HFFc6 (cell line): ENCODE results near the gene S1PR3. TPM values are rescaled to one million over a fixed set of nuclear protein-coding genes. Genes with fewer than 3 reads are reported as not detected.

Source experiments
- DNase-seq: peaks from one replicate; pipeline ENCODE4 v3.0.0-alpha.2; 2018
- H3K27ac Mint-ChIP-seq: 2 replicates; pipeline ENCODE4 v1.8.0; 2020; ENCODE audit warnings: mild to moderate bottlenecking, mixed read lengths
- H3K27me3 Mint-ChIP-seq: 2 replicates; pipeline ENCODE4 v1.8.0; 2021; ENCODE audit warnings: mild to moderate bottlenecking, moderate library complexity, mixed read lengths; ENCODE audit not compliant: insufficient read depth
- H3K36me3 Mint-ChIP-seq: 2 replicates; pipeline ENCODE4 v1.8.0; 2021; ENCODE audit warnings: low read depth, mixed read lengths
- H3K4me1 Mint-ChIP-seq: 2 replicates; pipeline ENCODE4 v1.8.0; 2020; ENCODE audit warnings: low read depth, mixed read lengths
- H3K4me3 Mint-ChIP-seq: 2 replicates; pipeline ENCODE4 v1.8.0; 2020; ENCODE audit warnings: mild to moderate bottlenecking, moderate library complexity, mixed read lengths
- H3K9me3 Mint-ChIP-seq: 2 replicates; pipeline ENCODE4 v1.8.0; 2020; ENCODE audit warnings: mild to moderate bottlenecking, mixed read lengths
- CTCF ChIP-seq: fragments of 200-600 bp; sonication (generic); IDR thresholded peaks from 2 replicates; pipeline ENCODE4 v1.5.0; 2021; ENCODE audit warnings: antibody characterized with exemption, mild to moderate bottlenecking
- total RNA-seq, 6 experiments: library from RNA; stranded (reverse); fragmentation: NEBNext Ultra II Directional; extraction: Animal tissue kit (Norgen Biotek cat#: 25700); gene quantifications; 2 replicates in 1 of 6; 3 replicates in 5 of 6; pipeline ENCODE4 v1.2.3, GENCODE V29; 2021

The S1PR3 gene
- total RNA-seq, 6 experiments from 2014 or later = 15.1 to 27.7 (median 23.9) TPM

DNA sequence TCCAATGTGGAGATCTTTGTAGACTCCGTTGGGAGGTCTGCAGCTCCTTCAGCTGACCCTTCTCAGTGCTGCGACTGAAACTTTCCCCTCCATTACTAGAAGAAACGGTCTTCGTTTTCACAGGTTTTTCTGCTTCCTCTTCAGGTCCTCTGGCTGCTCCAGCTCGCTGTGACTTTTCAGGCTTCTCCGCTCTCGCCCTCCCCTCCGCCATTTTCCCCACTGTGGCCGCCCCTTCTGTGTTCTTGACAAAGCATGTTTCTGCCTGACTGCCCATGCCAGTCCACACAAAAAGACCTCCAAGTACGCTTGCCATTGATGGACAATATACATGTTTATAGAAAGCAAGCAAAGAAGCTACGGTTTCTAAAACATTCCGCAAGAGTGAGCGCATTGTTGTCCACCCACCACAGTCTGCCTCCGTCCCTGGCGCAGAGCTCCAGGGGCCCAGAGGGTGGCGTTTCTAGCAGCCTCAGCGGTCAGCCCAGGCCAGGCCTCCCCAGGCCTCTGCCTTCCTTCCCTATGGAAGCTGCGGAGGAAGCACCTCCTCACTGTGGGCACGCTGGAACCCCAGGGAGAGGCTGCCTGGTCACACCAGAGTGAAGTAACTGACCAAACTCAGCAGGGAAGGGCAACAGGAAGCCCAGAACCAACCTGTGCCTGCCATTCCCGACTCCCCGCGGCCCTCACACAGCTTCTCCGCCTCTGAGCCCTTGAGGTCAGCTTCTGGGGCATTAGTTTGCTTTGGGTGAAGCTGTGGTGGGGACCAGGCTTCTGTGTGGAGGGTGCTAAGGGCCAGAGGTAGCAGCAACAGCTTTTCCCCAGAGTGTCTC lies 19.9 kb upstream of the S1PR3 start:
- Mint-ChIP-seq H3K4me3 (no peak overlapping the region), H3K9me3 (no peaks in the 10 kb centered on the region), H3K4me1 (no peaks in the 10 kb centered on the region), H3K27me3 (peaks cover 18% of the 10 kb centered on the region), H3K36me3 (no peaks in the 10 kb centered on the region), H3K27ac (no peak overlapping the region)
- no peak for DNase-seq
- no peak for TF ChIP-seq CTCF

DNA sequence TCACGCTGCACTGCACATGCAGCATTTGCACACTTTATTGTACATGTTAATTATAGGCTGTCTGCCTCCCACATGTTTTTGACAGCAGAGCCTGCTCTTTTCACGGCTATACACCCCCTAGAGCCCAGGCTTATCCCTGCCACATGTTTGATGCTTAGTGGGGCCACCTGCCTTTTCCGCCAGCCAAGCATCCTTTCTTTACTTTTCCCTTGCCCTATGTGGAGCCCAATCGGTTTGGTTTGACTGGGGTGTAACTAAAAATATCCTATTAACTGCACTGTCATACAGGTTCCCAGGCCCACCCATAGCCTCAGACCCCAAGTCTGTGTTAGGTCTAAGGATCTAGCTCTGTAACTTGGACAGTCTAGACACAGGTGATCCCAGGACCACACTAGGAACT lies 18.9 kb upstream of the S1PR3 start:
- H3K4me1 Mint-ChIP-seq = no peaks in the 10 kb centered on the region
- peaks cover 13% of the 10 kb centered on the region for H3K27me3 Mint-ChIP-seq
- DNase-seq = no peak
- H3K36me3 Mint-ChIP-seq = no peaks in the 10 kb centered on the region
- TF ChIP-seq CTCF = no peak
- H3K9me3 Mint-ChIP-seq = no peaks in the 10 kb centered on the region
- no peak overlapping the region for H3K4me3 Mint-ChIP-seq
- H3K27ac Mint-ChIP-seq = no peak overlapping the region

DNA sequence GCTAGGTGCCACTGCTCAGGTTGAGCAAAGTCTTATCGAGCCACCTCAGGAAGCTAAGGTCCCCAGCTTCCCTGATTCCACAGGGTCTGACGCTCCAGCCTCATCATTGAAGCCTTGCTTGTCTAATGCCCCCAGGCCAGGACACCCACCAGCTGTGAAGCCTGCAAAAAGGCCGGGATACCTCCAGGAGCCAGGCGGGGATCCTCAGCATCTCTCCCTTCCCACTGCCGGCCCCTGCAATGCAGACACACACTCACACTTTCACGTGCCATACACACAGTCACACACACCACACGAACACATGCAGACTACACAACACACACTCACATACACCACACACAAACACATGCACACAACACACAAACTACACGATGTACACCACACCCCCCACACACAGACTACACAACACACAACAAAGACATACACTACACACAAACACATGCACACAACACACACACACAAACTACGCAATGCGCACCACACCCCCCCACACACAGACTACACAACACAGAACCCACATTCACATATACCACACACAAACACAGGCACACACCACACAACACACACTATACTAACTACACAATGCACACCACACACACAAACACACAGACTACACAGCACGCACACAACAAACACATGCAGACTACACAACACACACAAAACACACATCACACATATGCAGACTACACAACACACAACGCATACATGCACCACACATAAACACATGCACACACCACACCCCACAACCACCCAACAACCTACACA lies 17.8 kb upstream of the S1PR3 start:
- peaks cover 12% of the 10 kb centered on the region for H3K27me3 Mint-ChIP-seq
- H3K4me3 Mint-ChIP-seq = no peak overlapping the region
- no peaks in the 10 kb centered on the region for H3K9me3 Mint-ChIP-seq
- DNase-seq = no peak
- TF ChIP-seq CTCF = no peak
- H3K27ac Mint-ChIP-seq = no peak overlapping the region
- H3K4me1 Mint-ChIP-seq = no peaks in the 10 kb centered on the region
- no peaks in the 10 kb centered on the region for H3K36me3 Mint-ChIP-seq

GRCh38 chr9:88974641-88975040 lies 16.6 kb upstream of the S1PR3 start:
- no peak for TF ChIP-seq CTCF
- no peaks in the 10 kb centered on the region for H3K4me1 Mint-ChIP-seq
- no peak overlapping the region for H3K4me3 Mint-ChIP-seq
- DNase-seq = no peak
- H3K27me3 Mint-ChIP-seq = peaks cover 8% of the 10 kb centered on the region
- H3K27ac Mint-ChIP-seq = no peak overlapping the region
- no peaks in the 10 kb centered on the region for H3K9me3 Mint-ChIP-seq
- no peaks in the 10 kb centered on the region for H3K36me3 Mint-ChIP-seq

- Mint-ChIP-seq H3K4me3 (no peak overlapping the region), H3K9me3 (no peaks in the 10 kb centered on the region), H3K27ac (no peak overlapping the region), H3K4me1 (peaks cover 11% of the 10 kb centered on the region), H3K27me3 (peaks cover 2% of the 10 kb centered on the region; the same call in 1 of the 2 replicates), H3K36me3 (no peaks in the 10 kb centered on the region)
- no peak for DNase-seq
- TF ChIP-seq CTCF = no peak
Observed at GRCh38 chr9:88975966-88976889, 15.0 kb upstream of the S1PR3 start.
